Hepatocyte (in vitro differentiated cells): ENCODE measurements around the gene FCAR. TPM values are rescaled to one million over a fixed set of nuclear protein-coding genes. Genes with fewer than 3 reads are reported as not detected.
"Not testable (repeated sequence)": the region's sequence is repeated elsewhere in the genome, so short reads cannot be mapped to it uniquely, and the experiment has no call there.

ENCODE experiments used
- DNase-seq: peaks from one replicate; pipeline ENCODE4 v3.0.0-alpha.2; 2016; ENCODE audit warnings: low spot score
- H2AFZ ChIP-seq: fragments of 200-600 bp; sonication (generic); 2 replicates; pipeline ENCODE4 v1.6.0; 2016; ENCODE audit warnings: antibody characterized with exemption, mild to moderate bottlenecking
- H3K27ac ChIP-seq: fragments of 200-600 bp; sonication (generic); 2 replicates; pipeline ENCODE4 v1.5.1; 2016; ENCODE audit warnings: mild to moderate bottlenecking
- H3K27me3 ChIP-seq: fragments of 200-600 bp; sonication (generic); 2 replicates; pipeline ENCODE4 v1.6.1; 2016
- H3K36me3 ChIP-seq: fragments of 200-600 bp; sonication (generic); replicated peaks from 2 replicates; pipeline ENCODE4 v1.5.1; 2016; ENCODE audit warnings: low read depth; ENCODE audit not compliant: insufficient read depth
- H3K4me1 ChIP-seq: fragments of 200-600 bp; sonication (generic); 2 replicates; pipeline ENCODE4 v1.5.1; 2016; ENCODE audit warnings: mild to moderate bottlenecking, moderate library complexity; ENCODE audit not compliant: insufficient read depth
- H3K4me2 ChIP-seq: fragments of 200-600 bp; sonication (generic); 2 replicates; pipeline ENCODE4 v1.6.0; 2016
- H3K4me3 ChIP-seq: fragments of 200-600 bp; sonication (generic); 2 replicates; pipeline ENCODE4 v1.5.1; 2016; ENCODE audit warnings: mild to moderate bottlenecking
- H3K79me2 ChIP-seq: fragments of 200-600 bp; sonication (generic); 2 replicates; pipeline ENCODE4 v1.6.0; 2017; ENCODE audit warnings: mild to moderate bottlenecking
- H3K9me2 ChIP-seq: fragments of 200-600 bp; sonication (generic); replicated peaks from 2 replicates; pipeline ENCODE4 v1.6.0; 2017; ENCODE audit warnings: mild to moderate bottlenecking; ENCODE audit not compliant: insufficient read depth
- H3K9me3 ChIP-seq: fragments of 200-600 bp; sonication (generic); 2 replicates; pipeline ENCODE4 v1.5.1; 2016; ENCODE audit warnings: low read depth, mild to moderate bottlenecking
- H4K20me1 ChIP-seq: fragments of 200-600 bp; sonication (generic); 2 replicates; pipeline ENCODE4 v1.6.0; 2016; ENCODE audit warnings: mild to moderate bottlenecking; ENCODE audit not compliant: insufficient read depth, poor library complexity, severe bottlenecking
- CTCF ChIP-seq: fragments of 200-600 bp; sonication (generic); IDR thresholded peaks from 2 replicates; pipeline ENCODE4 v1.5.1; 2016; ENCODE audit warnings: antibody characterized with exemption, mild to moderate bottlenecking; ENCODE audit not compliant: poor library complexity
- EZH2 ChIP-seq: fragments of 200-600 bp; sonication (generic); IDR thresholded peaks from 2 replicates; pipeline ENCODE4 v1.6.1; 2016; ENCODE audit warnings: antibody characterized with exemption, mild to moderate bottlenecking, borderline replicate concordance
- EZH2phosphoT487 ChIP-seq: fragments of 200-600 bp; sonication (generic); IDR thresholded peaks from one replicate; pipeline ENCODE4 v1.6.1; 2018; ENCODE audit warnings: antibody characterized with exemption, mild to moderate bottlenecking, low read depth, moderate library complexity; ENCODE audit not compliant: unreplicated experiment, severe bottlenecking
- WGBS: methylation state at CpG from one replicate; pipeline ENCODE4 v1.1.6; 2016; ENCODE audit warnings: low lambda C conversion rate; ENCODE audit errors: missing lambda C conversion rate; 5-methylcytosine and 5-hydroxymethylcytosine counted together
- polyA plus RNA-seq: library from polyadenylated mRNA; unstranded; fragments of >200 nt; fragmentation: Nextera tagmentation; extraction: Ambion mirVana; gene quantifications from 2 replicates; pipeline ENCODE4 v1.2.1, GENCODE V29; 2016
- total RNA-seq: library from RNA; depleted of rRNA; stranded (reverse); fragments of >200 nt; gene quantifications from 2 replicates; pipeline ENCODE4 v1.2.3, GENCODE V29; 2014

The FCAR gene
- total and polyA plus RNA-seq, 2 experiments from 2014 or later: not detected

- Histone ChIP-seq H3K27me3 (no peaks in the 10 kb centered on the region), H3K27ac (no peak overlapping the region), H3K79me2 (no peaks in the 10 kb centered on the region), H3K9me3 (no peaks in the 10 kb centered on the region), H2AFZ (no peak overlapping the region), H3K4me1 (no peaks in the 10 kb centered on the region), H3K36me3 (no peaks in the 10 kb centered on the region), H3K9me2 (no peaks in the 10 kb centered on the region), H4K20me1 (no peaks in the 10 kb centered on the region), H3K4me2 (no peak overlapping the region), H3K4me3 (no peak overlapping the region)
- no peak for TF ChIP-seq EZH2
- no peak for TF ChIP-seq EZH2phosphoT487
- TF ChIP-seq CTCF: no peak
- DNase-seq: no peak
- 27% methylated on average over 7 of the region's 7 CpGs for WGBS
Observed at GRCh38 chr19:54893406-54893805, 19.4 kb downstream of the FCAR start.

GRCh38 chr19:54894106-54894505 is 20.1 kb downstream of the FCAR start:
- not testable (repeated sequence) for H3K4me2 ChIP-seq, DNase-seq, H3K4me1 ChIP-seq, H2AFZ ChIP-seq, H3K36me3 ChIP-seq, H3K9me2 ChIP-seq, H3K27me3 ChIP-seq, H3K27ac ChIP-seq, H3K4me3 ChIP-seq, H3K79me2 ChIP-seq, H4K20me1 ChIP-seq, H3K9me3 ChIP-seq
- 85% methylated on average over 15 of the region's 16 CpGs for WGBS

- Histone ChIP-seq H3K4me3 (no peak overlapping the region), H3K36me3 (no peaks in the 10 kb centered on the region), H3K79me2 (no peaks in the 10 kb centered on the region), H3K9me3 (no peaks in the 10 kb centered on the region), H3K9me2 (no peaks in the 10 kb centered on the region), H3K4me1 (no peaks in the 10 kb centered on the region), H3K27ac (no peak overlapping the region), H3K27me3 (no peaks in the 10 kb centered on the region), H2AFZ (no peak overlapping the region), H3K4me2 (no peak overlapping the region), H4K20me1 (no peaks in the 10 kb centered on the region)
- TF ChIP-seq EZH2phosphoT487 (no peak), CTCF (no peak)
- DNase-seq: no peak
- WGBS: 75% methylated on average over 2 of the region's 2 CpGs
Observed at GRCh38 chr19:54896036-54896435, 22.0 kb downstream of the FCAR start.

- H3K27me3 ChIP-seq, H3K4me2 ChIP-seq, H3K9me3 ChIP-seq, H4K20me1 ChIP-seq, H3K36me3 ChIP-seq, H3K79me2 ChIP-seq, H3K27ac ChIP-seq, H3K9me2 ChIP-seq, H2AFZ ChIP-seq, DNase-seq, H3K4me1 ChIP-seq, H3K4me3 ChIP-seq: not testable (repeated sequence)
- 49% methylated on average over 7 of the region's 7 CpGs for WGBS
Observed at GRCh38 chr19:54898685-54899084, 24.6 kb downstream of the FCAR start.

GRCh38 chr19:54899646-54900045 is 25.6 kb downstream of the FCAR start:
- not testable (repeated sequence) for H3K27ac ChIP-seq, H3K9me2 ChIP-seq, H3K27me3 ChIP-seq, H4K20me1 ChIP-seq, H3K36me3 ChIP-seq, H3K4me2 ChIP-seq, H3K4me3 ChIP-seq, H2AFZ ChIP-seq, H3K4me1 ChIP-seq, H3K9me3 ChIP-seq, DNase-seq, H3K79me2 ChIP-seq
- 85% methylated on average over 9 of the region's 9 CpGs for WGBS

GRCh38 chr19:54901153-54901552 is 27.1 kb downstream of the FCAR start:
- H3K9me2 ChIP-seq, H3K4me2 ChIP-seq, H3K9me3 ChIP-seq, H3K27ac ChIP-seq, H3K27me3 ChIP-seq, H2AFZ ChIP-seq, H3K36me3 ChIP-seq, DNase-seq, H3K4me3 ChIP-seq, H3K4me1 ChIP-seq, H4K20me1 ChIP-seq, H3K79me2 ChIP-seq: not testable (repeated sequence)
- 83% methylated on average over 8 of the region's 8 CpGs for WGBS
